Fibroblast of peridontal ligament (primary cell): ENCODE measurements around the gene OXSR1.
"Not testable (repeated sequence)": the region's sequence is repeated elsewhere in the genome, so short reads cannot be mapped to it uniquely, and the experiment has no call there.

Experiments used
- DNase-seq: peaks from one replicate; pipeline ENCODE4 v3.0.0-alpha.2; 2010; ENCODE audit errors: extremely low read depth

Gene OXSR1

DNA sequence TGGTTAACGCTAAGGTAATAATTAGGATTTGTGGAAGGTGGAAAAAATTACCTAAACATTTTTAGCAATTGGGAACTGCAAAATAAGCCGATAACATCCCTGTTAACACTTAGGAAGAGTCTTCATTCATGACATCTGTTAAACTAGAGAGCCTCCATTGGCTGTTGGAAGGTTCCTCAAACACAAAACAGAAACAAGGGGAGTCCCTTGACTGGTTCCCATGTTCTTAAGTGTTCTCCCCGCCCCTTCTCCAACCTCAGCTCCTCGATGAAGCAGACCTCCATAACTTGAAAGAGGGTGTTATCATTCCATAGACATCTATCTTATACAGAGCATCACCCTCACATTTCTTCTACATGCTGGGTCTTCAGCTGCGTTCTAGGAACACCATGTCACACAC is 102.8 kb downstream of the OXSR1 start:
- no peak for DNase-seq

DNA sequence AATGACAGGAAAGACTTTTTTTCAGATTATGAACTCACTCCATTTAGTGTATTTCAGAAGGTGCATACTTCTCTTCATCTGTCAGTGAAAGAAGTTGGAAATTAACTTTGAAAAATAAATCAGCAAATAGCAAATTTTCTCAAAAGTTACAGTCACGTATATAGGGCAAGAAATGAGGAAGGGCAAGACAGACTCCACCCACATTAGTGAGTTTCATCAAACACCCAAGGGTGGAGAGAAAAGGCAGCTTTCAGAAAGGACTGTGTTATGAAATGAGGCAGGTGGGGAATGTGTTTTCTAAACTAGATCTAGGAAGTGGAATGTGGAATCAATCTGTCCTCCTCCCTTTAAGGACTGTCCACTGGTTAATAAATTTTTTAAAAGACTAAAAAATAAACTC is 103.2 kb downstream of the OXSR1 start:
- DNase-seq, result no peak

DNA sequence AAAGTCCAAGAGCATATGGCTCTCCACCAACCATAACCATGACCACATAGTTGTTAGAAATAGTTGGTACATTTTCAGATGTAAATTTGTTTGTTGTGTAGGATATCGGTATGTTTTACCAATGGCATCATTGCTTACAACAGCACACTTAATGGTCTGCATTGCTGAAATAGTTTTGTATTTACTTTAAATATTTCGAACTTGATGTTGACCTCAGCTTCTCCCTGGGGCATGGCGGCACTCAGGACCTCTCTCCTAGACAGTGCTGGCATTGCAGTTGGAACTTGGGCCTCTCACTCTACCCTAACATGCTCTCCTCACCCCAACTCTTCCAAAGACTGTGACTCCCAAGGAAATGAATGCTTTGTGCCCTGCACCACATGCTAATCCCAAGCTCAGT is 105.3 kb downstream of the OXSR1 start:
- DNase-seq, result peak; percentile 20

DNA sequence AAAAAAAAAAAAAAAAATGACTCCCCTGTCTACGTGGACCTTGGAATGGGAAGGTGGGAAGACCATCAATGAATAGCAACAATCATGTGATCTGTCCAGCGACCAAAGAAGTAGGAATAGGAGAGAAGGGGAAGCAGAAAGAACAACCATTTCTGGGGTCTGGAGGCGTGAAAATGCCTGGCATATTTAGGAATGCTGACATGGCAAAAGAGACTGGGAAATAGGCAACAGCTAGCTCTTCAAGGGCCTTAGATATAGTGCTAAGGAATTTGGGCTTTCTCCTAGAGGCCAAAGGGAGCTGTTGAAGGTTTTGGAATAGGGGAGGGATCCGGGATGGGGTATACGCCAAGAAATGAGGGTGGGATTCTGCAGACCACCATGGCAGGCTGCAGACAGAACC is 106.2 kb downstream of the OXSR1 start:
- no peak for DNase-seq

DNA sequence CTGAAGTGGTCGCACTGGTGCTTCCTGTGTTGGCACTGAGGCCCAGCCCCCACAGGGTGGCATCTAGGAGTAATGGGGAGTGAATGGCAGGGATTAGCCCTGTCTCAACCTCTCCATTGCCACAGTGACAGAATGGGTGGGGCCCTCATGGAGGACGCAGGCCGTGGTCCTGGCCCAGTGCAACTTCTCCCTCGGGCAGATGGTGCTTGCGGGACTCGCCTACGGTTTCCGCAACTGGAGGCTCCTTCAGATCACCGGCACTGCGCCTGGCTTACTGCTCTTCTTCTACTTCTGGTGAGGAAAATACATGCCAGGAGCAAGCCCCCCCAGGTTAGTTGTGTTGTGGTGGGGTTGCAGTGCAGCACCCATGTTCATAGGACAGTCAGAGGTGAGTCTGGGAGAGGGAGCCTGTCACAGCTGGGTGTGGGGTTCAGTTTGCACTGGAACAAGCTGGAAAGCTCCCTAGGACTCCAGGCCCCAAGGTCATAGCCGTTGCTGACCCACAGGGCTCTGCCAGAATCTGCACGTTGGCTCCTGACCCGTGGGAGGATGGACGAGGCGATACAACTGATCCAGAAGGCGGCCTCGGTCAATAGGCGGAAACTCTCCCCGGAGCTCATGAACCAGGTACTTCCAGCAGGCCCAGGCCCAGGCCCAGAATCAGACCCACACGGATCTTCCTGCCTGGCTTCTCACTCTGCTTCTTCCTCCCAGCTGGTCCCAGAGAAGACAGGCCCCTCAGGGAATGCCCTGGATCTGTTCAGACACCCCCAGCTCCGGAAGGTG is 109.7 kb downstream of the OXSR1 start:
- DNase-seq, result no peak

DNA sequence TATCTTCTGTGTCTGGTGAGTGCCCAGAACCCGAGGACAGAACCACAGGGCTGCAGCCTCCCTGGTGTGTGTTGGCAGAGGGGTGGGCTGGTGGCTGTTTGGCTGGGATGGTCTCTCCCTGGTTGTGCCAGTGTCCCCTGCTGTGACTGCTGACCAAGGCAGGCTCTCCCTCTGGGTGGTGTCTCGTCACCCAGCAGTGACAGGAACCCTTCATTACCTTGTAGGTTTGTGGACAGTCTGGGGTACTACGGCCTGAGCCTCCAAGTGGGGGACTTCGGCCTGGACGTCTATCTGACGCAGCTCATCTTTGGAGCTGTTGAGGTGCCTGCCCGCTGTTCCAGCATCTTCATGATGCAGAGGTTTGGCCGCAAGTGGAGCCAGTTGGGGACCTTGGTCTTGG is 110.3 kb downstream of the OXSR1 start:
- DNase-seq, result no peak

DNA sequence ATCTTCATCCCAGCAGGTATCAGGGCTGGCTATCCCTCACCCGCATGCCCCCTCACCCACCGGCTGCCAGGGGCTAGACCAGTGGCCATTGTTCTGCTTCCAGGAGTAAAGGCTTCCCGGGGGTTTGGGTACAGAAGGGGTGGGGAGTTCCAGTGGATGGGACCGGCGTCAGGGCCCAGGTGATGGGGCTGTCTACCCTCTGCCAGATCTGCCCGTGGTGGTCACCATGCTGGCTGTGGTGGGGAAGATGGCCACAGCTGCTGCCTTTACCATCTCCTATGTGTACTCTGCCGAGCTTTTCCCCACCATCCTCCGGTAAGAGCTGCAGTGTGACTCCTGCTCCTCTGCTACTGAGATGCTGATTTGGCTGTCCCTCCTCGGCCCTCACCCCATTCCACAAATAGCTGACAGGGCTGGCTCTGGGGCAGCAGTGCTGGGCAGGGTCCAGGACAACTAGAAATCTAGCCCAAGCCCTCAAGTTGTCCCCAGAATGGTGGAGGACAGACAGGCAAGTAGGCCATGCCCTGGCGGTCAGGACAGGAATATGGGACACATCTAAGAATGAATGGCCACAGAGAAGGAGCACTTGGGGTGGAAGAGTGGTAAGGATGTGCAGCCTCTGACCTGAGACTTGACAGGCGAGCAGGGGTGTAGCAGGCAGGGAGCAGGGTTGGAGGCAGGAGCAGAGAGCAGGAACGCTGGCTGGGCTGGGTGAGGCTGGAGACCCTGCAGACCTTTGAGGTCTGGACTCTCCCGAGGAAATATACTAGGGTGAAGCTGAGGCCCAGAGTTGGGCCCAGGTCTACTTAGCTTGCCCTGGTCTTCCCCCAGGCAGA is 111.0 kb downstream of the OXSR1 start:
- DNase-seq, result no peak

DNA sequence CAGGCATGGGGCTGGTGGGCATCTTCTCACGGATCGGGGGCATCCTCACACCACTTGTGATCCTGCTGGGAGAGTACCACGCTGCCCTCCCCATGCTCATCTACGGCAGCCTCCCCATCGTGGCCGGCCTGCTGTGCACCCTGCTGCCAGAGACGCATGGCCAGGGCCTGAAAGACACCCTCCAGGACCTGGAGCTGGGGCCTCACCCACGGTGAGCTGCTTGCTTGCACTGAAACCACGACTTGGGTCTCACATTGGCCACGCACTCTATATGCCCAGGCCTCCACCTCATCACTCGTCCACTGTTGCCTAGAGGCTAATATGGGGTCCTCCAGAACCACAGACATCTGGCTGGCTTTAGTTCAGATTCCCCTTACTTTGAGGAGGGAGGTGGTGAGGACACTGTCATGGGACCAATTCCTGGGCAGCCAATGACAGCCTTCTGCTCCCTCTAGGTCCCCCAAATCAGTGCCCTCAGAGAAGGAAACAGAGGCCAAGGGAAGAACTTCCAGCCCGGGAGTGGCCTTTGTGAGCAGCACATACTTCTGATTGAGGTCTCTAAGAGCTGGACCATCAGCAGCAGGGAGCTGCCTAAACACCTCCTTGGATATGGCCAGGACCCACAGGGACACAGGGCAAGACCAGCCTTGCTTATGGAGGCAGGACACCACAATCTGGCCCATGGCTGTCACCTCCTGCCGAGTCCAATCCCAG is 111.7 kb downstream of the OXSR1 start:
- DNase-seq, result no peak

DNA sequence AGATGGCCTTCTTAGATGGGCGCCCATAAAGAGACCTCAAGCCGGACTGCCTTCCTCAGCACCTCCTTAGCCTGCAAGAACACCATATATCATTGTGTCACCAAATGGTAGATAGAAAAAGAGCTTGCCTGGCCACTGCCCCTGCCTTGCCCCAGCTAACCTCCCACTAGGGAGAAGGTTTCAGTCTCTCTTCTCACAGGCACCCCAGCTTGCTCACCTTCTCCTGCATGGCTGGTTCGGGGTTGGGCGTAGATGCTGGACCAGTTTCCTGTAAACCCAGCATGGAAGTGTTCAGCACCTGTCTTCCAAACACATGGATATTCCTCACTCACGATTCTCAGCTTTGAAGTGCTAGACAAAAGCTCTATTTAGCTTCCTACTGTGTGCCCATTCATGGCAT is 113.5 kb downstream of the OXSR1 start:
- no peak for DNase-seq

DNA sequence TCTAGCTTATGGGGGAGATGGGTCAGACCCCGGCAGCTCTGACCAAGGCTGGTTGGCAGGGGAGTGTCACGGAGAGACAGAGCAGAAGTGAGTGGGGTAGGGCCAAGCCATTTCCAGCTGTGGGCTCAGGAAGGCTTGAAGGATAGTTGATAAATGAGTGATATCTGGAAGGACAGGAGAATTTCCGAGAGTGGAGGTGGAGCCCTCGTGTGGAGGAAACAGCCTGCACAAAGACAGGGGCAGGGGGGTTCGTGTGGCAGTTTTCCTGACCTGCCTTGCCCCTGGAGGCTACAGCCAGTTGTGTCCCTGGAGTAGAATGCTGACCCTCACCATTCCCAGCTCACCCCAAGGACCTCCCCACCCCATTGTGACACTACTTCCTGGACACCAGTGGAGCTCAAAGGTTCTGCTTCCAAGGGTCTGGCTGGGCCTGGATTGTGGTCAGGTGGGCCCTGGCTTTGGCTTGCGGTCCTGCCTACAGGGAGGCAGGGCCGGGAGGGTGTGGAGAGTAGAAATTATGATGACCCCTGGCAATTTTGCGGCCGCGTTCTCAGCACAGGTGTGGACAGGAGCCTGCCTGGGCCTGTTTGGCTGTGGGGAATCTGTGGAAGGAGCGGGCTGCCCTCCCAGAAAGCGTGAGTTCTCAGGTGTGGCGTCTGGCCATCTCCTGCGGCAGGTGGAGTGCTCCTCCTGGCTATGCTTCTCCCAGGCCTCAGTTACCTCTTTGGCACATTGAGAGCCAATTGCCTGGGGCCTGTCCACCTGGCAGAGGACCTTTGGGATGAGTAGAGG is 116.8 kb downstream of the OXSR1 start, which contains the start of gene SLC22A14:
Gene SLC22A14, plus strand, starts transcription at position 400 of the 792 bp plus-strand sequence. CDS start 23,733 bp downstream, outside the sequence.
- no peak for DNase-seq

DNA sequence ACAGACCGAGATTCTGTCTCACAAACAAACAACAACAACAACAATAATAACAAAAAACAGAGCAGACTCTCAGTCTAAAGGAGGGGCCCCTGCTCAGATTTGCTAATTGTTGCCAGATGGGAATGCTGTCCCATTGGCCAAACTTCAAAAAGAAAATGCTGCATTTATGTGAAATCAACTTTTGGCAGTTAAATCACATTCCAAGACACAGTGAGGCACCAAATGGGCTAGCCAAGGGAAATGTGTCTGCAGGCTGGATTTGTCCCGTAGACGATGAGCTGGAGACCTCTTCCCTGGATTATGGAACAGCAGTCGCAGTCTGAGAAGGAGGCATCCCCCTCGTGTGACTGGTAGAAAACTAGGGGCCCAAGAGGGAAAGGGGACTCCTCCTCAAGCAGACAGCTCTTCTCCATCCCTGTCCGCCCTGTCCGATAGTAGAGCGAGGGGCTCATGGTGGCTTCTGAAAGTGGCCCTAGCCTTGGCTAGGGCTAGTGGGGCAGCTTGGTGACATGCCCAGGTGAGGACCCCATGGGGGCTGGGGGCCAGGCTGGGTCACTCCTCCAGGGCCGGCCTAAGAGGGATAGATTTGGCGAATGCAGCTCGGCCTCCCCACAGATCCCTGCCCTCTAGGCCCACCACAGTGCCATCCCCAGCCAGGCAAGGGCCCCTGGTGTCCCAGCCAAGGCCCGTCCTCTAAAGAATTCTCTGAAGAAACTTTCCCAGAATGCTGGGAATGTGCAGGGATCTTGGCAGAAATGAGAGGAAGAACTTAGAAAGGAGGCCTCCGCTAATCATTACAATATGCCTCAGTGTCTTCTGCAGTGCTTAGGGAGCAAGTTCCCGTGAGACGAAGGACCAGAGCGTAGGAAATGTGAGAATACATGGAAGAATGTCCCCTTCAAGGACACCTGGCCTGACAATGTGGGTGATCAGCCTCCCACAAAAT is 118.7 kb downstream of the OXSR1 start:
- DNase-seq, result peak; percentile 93

DNA sequence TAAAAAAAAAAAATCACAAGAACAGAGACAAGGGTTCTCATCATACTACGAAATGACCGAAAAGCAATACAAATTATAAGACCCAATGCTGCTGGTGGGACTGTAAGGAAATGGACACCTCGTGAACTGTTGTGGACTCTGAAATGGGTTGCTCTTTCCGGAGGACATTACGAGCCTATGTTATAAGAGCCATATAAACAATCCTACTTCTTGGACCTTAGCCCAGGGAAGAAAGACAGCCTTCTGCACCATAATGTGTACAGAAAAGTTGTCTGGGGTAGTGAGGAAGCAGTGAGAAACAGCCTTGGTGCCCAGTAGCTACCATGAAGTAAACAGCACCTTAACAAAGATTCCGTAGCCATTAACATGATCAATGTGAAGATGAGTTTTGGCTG is 119.4 kb downstream of the OXSR1 start:
- DNase-seq, result no peak

DNA sequence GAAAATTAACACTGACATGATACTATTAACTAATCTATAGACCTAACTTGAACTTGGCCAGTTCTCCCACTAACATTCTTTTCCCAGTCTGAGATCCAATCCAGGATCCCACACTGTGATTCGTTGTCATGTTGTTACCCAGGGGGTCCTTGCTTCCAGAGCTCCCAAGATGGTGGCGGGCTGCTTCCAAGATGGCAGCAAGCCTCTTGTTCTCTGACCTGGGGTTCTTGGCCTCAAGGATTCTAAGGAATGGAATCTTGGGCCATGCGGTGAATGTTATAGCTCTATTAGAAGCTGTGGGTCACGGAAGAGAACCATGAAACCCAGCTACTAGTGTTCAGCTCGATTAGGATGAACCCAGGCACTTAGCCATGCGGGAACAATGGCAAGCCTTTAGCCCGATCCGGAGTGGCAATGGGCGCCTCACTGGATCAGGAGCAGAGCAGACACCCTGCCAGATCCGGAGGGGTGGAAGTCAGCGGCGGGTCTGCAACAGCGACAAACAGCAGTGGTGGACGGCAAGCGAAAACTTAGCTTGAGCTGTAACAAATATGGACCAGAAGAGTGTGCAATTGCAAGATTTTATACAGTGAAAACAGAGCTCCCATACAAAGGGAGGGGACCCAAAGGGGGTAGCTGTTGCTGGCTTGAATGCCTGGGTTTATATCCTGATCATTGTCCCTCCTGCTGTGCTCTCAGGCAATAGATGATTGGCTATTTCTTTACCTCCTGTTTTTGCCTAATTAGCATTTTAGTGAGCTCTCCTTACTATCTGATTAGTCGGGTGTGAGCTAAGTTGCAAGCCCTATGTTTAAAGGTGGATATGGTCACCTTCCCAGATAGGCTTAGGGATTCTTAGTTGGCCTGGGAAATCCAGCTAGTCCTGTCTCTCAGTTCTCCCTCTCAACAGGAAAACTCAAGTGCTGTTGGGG is 124.2 kb downstream of the OXSR1 start:
- not testable (repeated sequence) for DNase-seq

DNA sequence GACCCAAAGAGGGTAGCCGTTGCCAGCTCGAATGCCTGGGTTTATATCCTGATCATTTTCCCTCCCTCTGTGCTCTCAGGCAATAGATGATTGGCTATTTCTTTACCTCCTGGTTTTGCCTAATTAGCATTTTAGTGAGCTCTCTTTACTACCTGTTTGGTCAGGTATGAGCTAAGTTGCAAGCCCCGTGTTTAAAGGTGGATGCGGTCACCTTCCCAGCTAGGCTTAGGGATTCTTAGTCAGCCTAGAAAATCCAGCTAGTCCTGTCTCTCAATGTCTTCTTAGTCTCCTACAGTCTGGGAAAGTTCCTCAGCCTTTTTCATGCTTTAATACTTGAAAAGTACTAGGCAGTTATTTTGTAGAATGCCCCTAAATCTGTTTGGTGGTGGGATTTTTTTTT is 131.7 kb downstream of the OXSR1 start:
- DNase-seq, result not testable (repeated sequence)

DNA sequence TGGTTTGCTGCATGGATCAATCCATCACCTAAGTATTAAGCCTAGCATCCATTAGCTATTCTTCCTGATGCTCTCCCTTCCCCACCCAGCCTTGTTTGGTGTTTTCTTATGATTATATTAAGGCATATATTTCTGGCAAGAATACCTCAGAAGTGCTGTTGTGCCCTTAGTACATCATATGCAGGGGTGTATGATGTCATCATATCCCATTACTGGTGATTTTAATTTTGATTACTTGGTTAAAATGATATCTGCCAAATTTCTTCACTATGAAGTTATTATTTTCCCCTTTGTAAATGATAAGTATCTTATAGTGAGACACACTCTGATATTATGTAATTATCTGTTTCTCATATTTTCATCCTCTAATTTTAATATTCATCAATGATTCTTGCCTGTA is 132.2 kb downstream of the OXSR1 start:
- DNase-seq, result no peak

DNA sequence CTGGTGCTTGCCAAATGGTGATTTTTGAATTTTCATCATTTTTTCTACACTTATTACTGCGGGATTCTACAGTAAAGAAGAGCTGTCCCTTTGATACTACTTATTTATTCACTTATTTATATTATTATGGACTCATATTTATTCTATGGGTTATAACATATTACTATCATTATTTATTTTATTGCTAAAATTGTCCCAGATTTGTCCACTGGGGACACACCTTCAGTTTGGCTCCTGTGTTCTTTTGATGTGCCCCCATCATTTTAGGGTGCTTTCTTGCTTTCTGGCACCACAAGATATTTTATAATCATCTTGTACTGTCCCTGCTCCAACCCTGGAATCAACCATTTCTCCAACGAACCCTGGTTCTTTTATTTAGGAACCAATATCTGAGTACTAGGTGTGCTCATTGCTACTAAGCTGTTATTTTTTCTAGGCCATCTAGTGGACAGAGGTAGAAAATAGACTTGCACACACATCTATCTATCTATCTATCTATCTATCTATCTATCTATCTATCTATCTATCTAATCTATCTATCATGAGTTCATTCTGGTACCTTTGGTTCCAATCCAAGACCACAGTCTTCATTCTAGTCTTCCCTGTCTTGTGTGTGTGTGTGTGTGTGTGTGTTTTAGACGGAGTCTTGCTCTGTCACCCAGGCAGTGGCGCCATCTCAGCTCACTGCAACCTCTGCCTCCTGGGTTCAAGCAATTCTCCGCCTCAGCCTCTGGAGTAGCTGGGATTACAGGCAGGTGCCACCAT is 132.8 kb downstream of the OXSR1 start:
- peak; percentile 52 for DNase-seq
